Measurements from ENCODE around the gene CCDC18. TPM values are rescaled to one million over a fixed set of nuclear protein-coding genes. Genes with fewer than 3 reads are reported as not detected.

The CCDC18 gene
- total RNA-seq, 3 donors from 2014 or later = 2.7 to 7.7 (median 3.2) TPM

DNA sequence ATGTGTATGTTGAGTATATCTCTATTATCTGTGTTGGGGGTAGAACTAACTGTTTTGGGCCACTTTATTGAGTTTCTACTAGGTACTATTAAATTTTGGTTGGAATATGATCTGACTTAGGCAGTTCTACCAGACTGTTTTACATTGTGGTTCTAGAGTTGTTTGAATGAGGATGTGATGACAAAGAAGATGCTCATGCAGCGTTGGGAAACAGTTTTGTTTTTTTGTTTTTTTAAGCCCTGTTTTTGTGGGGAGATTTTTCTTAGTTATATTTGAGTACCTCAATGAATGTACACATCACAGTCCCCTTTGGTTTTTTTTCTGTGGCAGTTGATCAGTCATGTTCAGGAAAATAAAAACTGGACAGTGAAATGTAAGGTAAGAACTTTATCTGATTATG is 40.4 kb upstream of the CCDC18 start:
- Histone ChIP-seq H3K4me1 (ENCODE audit: low read depth) (no peaks in the 10 kb centered on the region), H3K9me3 (no peaks in the 10 kb centered on the region), H3K4me3 (no peak overlapping the region), H3K36me3 (ENCODE audit: low read depth) (no peaks in the 10 kb centered on the region)
- TF ChIP-seq, protein P1, sequence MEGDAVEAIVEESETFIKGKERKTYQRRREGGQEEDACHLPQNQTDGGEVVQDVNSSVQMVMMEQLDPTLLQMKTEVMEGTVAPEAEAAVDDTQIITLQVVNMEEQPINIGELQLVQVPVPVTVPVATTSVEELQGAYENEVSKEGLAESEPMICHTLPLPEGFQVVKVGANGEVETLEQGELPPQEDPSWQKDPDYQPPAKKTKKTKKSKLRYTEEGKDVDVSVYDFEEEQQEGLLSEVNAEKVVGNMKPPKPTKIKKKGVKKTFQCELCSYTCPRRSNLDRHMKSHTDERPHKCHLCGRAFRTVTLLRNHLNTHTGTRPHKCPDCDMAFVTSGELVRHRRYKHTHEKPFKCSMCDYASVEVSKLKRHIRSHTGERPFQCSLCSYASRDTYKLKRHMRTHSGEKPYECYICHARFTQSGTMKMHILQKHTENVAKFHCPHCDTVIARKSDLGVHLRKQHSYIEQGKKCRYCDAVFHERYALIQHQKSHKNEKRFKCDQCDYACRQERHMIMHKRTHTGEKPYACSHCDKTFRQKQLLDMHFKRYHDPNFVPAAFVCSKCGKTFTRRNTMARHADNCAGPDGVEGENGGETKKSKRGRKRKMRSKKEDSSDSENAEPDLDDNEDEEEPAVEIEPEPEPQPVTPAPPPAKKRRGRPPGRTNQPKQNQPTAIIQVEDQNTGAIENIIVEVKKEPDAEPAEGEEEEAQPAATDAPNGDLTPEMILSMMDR (IDR thresholded peaks at IDR 0.05) = no peak
- ATAC-seq = no peak
- intact Hi-C loops (cut with DNase I, micrococcal nuclease) = no loop called here
- no peak for DNase-seq

DNA sequence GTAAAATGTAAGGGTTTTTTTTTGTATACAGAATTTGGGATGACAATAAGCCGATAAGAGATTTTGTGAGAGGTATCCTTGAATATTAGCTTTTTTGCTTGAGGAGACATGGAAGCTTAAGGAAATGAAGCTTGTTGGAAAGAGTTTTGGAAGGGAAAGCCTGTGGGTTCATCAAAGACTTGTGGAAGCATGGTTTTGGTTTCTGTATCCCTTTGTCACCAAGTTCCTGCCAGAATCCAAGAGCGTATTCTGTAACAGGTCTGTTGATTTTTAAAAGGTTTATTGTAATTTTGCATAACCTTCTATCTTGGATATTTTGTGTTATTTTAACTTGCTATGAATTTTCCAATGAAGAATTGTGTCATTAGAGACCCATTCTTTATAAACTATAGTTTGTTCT is 38.4 kb upstream of the CCDC18 start:
- no peak for DNase-seq
- no peaks in the 10 kb centered on the region for H3K4me1 ChIP-seq (ENCODE audit: low read depth)
- no peaks in the 10 kb centered on the region for H3K36me3 ChIP-seq (ENCODE audit: low read depth)
- ATAC-seq = no peak
- TF ChIP-seq, protein P1 (IDR thresholded peaks at IDR 0.05) = no peak
- intact Hi-C loops (cut with DNase I, micrococcal nuclease) = no loop called here
- H3K4me3 ChIP-seq = no peak overlapping the region
- no peaks in the 10 kb centered on the region for H3K9me3 ChIP-seq

DNA sequence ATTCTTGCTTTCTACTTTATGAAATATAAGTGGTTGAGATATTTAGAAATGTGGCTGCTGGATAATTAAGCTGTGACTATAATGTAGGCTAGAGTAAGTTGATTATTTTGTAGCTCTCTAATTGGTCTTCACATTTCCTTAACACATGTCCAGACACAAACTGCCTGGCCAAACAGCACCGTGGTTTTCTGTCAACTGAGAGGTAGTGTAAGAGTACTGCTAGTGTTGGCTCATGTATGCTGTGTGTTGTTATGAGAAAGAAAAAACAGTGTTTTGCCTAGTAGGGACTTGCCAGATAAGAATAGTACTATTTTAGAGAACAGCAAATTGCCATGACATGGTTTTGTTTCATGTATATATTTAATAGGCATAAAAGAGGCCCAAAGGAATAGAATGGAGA is 37.4 kb upstream of the CCDC18 start:
- no peaks in the 10 kb centered on the region for H3K9me3 ChIP-seq
- DNase-seq = no peak
- no peaks in the 10 kb centered on the region for H3K36me3 ChIP-seq (ENCODE audit: low read depth)
- H3K4me1 ChIP-seq (ENCODE audit: low read depth) = no peaks in the 10 kb centered on the region
- TF ChIP-seq, protein P1 (IDR thresholded peaks at IDR 0.05) = no peak
- intact Hi-C loops (cut with DNase I, micrococcal nuclease) = no loop called here
- ATAC-seq = no peak
- no peak overlapping the region for H3K4me3 ChIP-seq

DNA sequence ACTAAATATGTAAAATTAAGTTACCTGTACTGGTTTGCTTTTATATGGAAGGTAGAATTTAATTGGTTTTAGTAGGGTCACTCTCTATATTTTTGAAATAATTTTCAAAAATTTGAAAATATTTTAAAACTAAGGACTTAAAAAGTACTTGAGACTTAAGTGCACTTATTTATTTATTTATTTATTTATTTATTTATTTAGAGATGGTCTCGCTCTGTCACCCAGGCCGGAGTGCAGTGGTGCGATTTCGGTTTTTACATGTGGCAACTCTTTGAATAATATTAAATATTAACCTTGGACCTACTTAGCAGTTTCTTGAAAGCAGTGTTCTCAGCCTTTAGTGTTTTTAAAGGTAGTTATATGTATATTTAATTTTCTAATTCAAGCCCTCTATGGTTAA is 36.8 kb upstream of the CCDC18 start:
- no peaks in the 10 kb centered on the region for H3K36me3 ChIP-seq (ENCODE audit: low read depth)
- TF ChIP-seq, protein P1 (IDR thresholded peaks at IDR 0.05) = no peak
- DNase-seq = no peak
- ATAC-seq = no peak
- intact Hi-C loops (cut with DNase I, micrococcal nuclease) = no loop called here
- no peak overlapping the region for H3K4me3 ChIP-seq
- H3K4me1 ChIP-seq (ENCODE audit: low read depth) = no peaks in the 10 kb centered on the region
- no peaks in the 10 kb centered on the region for H3K9me3 ChIP-seq

DNA sequence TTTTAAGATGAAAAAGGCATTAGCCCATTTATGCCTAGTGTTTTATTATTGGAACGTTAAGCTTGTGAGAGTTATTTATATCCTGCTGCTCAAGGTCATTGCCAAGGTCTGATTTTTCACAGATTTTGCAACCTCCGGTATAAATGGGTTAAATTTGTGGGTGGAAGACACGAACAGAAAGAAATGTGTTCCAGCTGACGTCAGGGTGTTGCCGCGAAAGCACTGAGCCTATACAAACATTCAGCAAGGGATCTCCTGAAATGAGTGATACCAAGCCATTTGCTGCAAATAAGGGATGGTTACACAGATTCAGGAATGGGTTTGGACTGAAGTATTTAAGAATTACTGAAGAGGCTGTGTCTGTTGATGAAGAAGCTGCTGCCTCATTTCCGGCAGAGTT is 32.5 kb upstream of the CCDC18 start:
- intact Hi-C loops (cut with DNase I, micrococcal nuclease) = no loop called here
- DNase-seq = no peak
- no peak for ATAC-seq

More for the DNA sequence above, 32.5 kb upstream of the CCDC18 start:
- TF ChIP-seq, protein P1 (IDR thresholded peaks at IDR 0.05) = no peak
- Histone ChIP-seq H3K4me3 (no peak overlapping the region), H3K36me3 (ENCODE audit: low read depth) (no peaks in the 10 kb centered on the region), H3K9me3 (no peaks in the 10 kb centered on the region), H3K4me1 (ENCODE audit: low read depth) (no peaks in the 10 kb centered on the region)

Data from mucosa of descending colon (tissue), 3 donors.